Fibroblast of peridontal ligament (primary cell): ENCODE data around the gene TRIM72.
"Not testable (repeated sequence)": the region's sequence is repeated elsewhere in the genome, so short reads cannot be mapped to it uniquely, and the experiment has no call there.

Source experiments
- DNase-seq: peaks from one replicate; pipeline ENCODE4 v3.0.0-alpha.2; 2010; ENCODE audit errors: extremely low read depth

TRIM72 gene

GRCh38 chr16:31256466-31256865, 42.5 kb downstream of the TRIM72 start:
- no peak for DNase-seq

- no peak for DNase-seq
Measured at GRCh38 chr16:31258366-31258765, 44.4 kb downstream of the TRIM72 start.

GRCh38 chr16:31260136-31260931, 46.4 kb downstream of the TRIM72 start:
- DNase-seq, result no peak

GRCh38 chr16:31262084-31262483, 48.2 kb downstream of the TRIM72 start:
- no peak for DNase-seq

GRCh38 chr16:31265329-31266245, 51.7 kb downstream of the TRIM72 start:
- no peak for DNase-seq

- no peak for DNase-seq
Measured at GRCh38 chr16:31267332-31268032, 53.6 kb downstream of the TRIM72 start.

- no peak for DNase-seq
Measured at GRCh38 chr16:31268033-31268365, 54.1 kb downstream of the TRIM72 start.

GRCh38 chr16:31268891-31269290, 55.0 kb downstream of the TRIM72 start:
- no peak for DNase-seq

- DNase-seq, result no peak
Measured at GRCh38 chr16:31269541-31269940, 55.6 kb downstream of the TRIM72 start.

GRCh38 chr16:31269973-31270372, 56.1 kb downstream of the TRIM72 start:
- not testable (repeated sequence) for DNase-seq

GRCh38 chr16:31270795-31271194, 56.9 kb downstream of the TRIM72 start:
- no peak for DNase-seq

- no peak for DNase-seq
Measured at GRCh38 chr16:31271621-31272190, 57.8 kb downstream of the TRIM72 start.

- DNase-seq, result no peak
Measured at GRCh38 chr16:31273187-31273586, 59.3 kb downstream of the TRIM72 start.

- DNase-seq, result peak; percentile 10
Measured at GRCh38 chr16:31273676-31274075, 59.8 kb downstream of the TRIM72 start.

GRCh38 chr16:31274831-31275816, 61.2 kb downstream of the TRIM72 start:
- DNase-seq, result no peak

- no peak for DNase-seq
Measured at GRCh38 chr16:31276600-31276999, 62.7 kb downstream of the TRIM72 start.

- DNase-seq, result no peak
Measured at GRCh38 chr16:31277659-31278260, 63.8 kb downstream of the TRIM72 start.

- not testable (repeated sequence) for DNase-seq
Measured at GRCh38 chr16:31278853-31279252, 64.9 kb downstream of the TRIM72 start.
